ENCODE measurements around the gene S100A12. TPM values are rescaled to one million over a fixed set of nuclear protein-coding genes. Genes with fewer than 3 reads are reported as not detected.

The S100A12 gene
- total RNA-seq, 1 experiment from 2014 or later = not detected

DNA sequence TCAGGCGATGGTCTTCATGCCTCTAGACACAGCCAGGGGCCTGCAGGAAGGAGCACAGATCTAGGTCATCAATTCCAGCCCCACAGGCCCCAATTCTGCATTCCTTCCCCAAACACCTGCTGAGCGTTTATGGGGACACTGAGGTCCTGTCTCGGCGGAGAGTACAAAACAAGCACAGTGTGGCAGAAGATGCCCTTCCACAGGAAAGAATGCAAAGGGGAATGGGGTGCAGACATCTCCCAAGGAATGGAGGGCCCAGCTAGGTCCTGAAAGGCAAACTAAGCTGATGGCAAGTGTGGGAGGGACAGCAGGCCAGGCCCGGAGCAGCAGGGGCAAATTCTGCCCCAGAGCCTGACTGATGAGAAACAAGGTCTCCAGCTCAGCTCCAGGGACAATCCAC, 19.0 kb upstream of the S100A12 start:
- H3K4me3 Mint-ChIP-seq (ENCODE audit: unreplicated experiment) = no peak overlapping the region
- Histone ChIP-seq H3K27me3 (replicated peaks; ENCODE audit: control insufficient read depth, insufficient read depth, low read length) (no peaks in the 10 kb centered on the region), H3K4me3 (ENCODE audit: low read depth, low read length) (no peak overlapping the region), H3K4me1 (no peaks in the 10 kb centered on the region), H3K9me3 (no peaks in the 10 kb centered on the region), H3K36me3 (ENCODE audit: control insufficient read depth, insufficient read depth, low read length) (no peaks in the 10 kb centered on the region)
- H3K27me3 Mint-ChIP-seq (ENCODE audit: insufficient read depth, unreplicated experiment) = peaks cover 16% of the 10 kb centered on the region
- no peak overlapping the region for H3K27ac Mint-ChIP-seq (ENCODE audit: unreplicated experiment)
- H3K9me3 Mint-ChIP-seq (ENCODE audit: unreplicated experiment) = no peaks in the 10 kb centered on the region
- ChIA-PET POLR2A (no interaction called here), CTCF (no interaction called here)
- TF ChIP-seq, protein P1, sequence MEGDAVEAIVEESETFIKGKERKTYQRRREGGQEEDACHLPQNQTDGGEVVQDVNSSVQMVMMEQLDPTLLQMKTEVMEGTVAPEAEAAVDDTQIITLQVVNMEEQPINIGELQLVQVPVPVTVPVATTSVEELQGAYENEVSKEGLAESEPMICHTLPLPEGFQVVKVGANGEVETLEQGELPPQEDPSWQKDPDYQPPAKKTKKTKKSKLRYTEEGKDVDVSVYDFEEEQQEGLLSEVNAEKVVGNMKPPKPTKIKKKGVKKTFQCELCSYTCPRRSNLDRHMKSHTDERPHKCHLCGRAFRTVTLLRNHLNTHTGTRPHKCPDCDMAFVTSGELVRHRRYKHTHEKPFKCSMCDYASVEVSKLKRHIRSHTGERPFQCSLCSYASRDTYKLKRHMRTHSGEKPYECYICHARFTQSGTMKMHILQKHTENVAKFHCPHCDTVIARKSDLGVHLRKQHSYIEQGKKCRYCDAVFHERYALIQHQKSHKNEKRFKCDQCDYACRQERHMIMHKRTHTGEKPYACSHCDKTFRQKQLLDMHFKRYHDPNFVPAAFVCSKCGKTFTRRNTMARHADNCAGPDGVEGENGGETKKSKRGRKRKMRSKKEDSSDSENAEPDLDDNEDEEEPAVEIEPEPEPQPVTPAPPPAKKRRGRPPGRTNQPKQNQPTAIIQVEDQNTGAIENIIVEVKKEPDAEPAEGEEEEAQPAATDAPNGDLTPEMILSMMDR (IDR thresholded peaks at IDR 0.05; ENCODE audit: insufficient read depth in 1 of 2, low read depth in 1 of 2, low read length in 1 of 2, severe bottlenecking in 1 of 2, unreplicated experiment in 1 of 2) = no peak
- no peaks in the 10 kb centered on the region for H3K36me3 Mint-ChIP-seq (ENCODE audit: insufficient read depth, unreplicated experiment)
- no TSS peak for BruUV-seq (replicated peaks)
- peaks cover 4% of the 10 kb centered on the region for H3K4me1 Mint-ChIP-seq (ENCODE audit: low read depth, unreplicated experiment)
- intact Hi-C loops (cut with micrococcal nuclease; ENCODE audit: unreplicated experiment) = no loop called here
- no peak for DNase-seq

DNA sequence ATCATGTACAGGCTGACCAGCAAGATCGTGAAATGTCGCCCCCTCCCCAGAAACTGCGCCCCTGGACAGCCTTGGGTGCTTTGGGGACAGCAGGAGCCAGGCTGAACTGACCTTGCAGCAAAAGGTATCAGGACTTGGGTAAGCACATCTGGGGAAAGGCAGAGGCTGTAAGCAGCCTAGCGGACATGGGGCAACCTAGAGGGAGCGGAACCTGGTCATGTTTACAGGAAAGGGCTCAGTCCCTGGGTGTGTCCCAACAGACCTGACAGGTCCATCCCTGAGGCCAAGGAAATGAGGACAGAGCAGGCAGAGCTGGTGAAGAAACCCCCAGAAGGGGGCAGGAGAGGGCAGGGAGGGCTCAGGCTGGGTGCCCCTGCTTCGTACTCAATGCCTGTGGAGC, 18.5 kb upstream of the S100A12 start:
- H3K27ac Mint-ChIP-seq (ENCODE audit: unreplicated experiment) = no peak overlapping the region
- peaks cover 17% of the 10 kb centered on the region for H3K27me3 Mint-ChIP-seq (ENCODE audit: insufficient read depth, unreplicated experiment)
- H3K4me3 Mint-ChIP-seq (ENCODE audit: unreplicated experiment) = no peak overlapping the region
- no peaks in the 10 kb centered on the region for H3K9me3 ChIP-seq
- no peak overlapping the region for H3K4me3 ChIP-seq (ENCODE audit: low read depth, low read length)
- H3K9me3 Mint-ChIP-seq (ENCODE audit: unreplicated experiment) = no peaks in the 10 kb centered on the region
- no peaks in the 10 kb centered on the region for H3K4me1 ChIP-seq
- no peak for DNase-seq
- ChIA-PET CTCF (no interaction called here), POLR2A (no interaction called here)
- no peaks in the 10 kb centered on the region for H3K36me3 Mint-ChIP-seq (ENCODE audit: insufficient read depth, unreplicated experiment)
- no peaks in the 10 kb centered on the region for H3K27me3 ChIP-seq (replicated peaks; ENCODE audit: control insufficient read depth, insufficient read depth, low read length)
- H3K4me1 Mint-ChIP-seq (ENCODE audit: low read depth, unreplicated experiment) = peaks cover 4% of the 10 kb centered on the region
- no peaks in the 10 kb centered on the region for H3K36me3 ChIP-seq (ENCODE audit: control insufficient read depth, insufficient read depth, low read length)
- BruUV-seq (replicated peaks) = no TSS peak
- intact Hi-C loops (cut with micrococcal nuclease; ENCODE audit: unreplicated experiment) = no loop called here
- TF ChIP-seq, protein P1 (IDR thresholded peaks at IDR 0.05; ENCODE audit: insufficient read depth in 1 of 2, low read depth in 1 of 2, low read length in 1 of 2, severe bottlenecking in 1 of 2, unreplicated experiment in 1 of 2) = no peak

DNA sequence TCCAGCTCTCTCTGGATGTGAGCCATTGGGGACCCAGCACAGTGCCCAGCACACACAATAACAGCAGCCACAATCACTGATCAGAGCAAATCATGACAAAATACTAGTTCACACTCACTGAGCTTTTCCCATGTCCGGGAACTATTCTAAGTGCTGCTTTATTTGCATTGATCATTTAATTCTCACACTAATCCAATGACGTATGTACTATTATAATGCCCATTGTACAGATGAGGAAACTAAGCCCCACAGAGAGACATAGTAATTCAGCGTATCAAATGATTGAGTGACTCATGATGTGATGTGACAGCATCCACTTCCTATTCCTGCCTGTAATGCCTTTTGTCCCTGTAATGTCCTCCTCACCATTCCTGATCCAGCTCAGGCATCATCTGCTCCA, 17.4 kb upstream of the S100A12 start:
- ChIA-PET CTCF (no interaction called here), POLR2A (no interaction called here)
- no peaks in the 10 kb centered on the region for H3K27me3 ChIP-seq (replicated peaks; ENCODE audit: control insufficient read depth, insufficient read depth, low read length)
- H3K4me1 ChIP-seq = no peaks in the 10 kb centered on the region
- H3K9me3 ChIP-seq = no peaks in the 10 kb centered on the region
- BruUV-seq (replicated peaks) = no TSS peak
- no peak overlapping the region for H3K27ac Mint-ChIP-seq (ENCODE audit: unreplicated experiment)
- no peak overlapping the region for H3K4me3 Mint-ChIP-seq (ENCODE audit: unreplicated experiment)
- H3K4me3 ChIP-seq (ENCODE audit: low read depth, low read length) = no peak overlapping the region
- TF ChIP-seq, protein P1 (IDR thresholded peaks at IDR 0.05; ENCODE audit: insufficient read depth in 1 of 2, low read depth in 1 of 2, low read length in 1 of 2, severe bottlenecking in 1 of 2, unreplicated experiment in 1 of 2) = no peak
- no peaks in the 10 kb centered on the region for H3K36me3 ChIP-seq (ENCODE audit: control insufficient read depth, insufficient read depth, low read length)
- H3K27me3 Mint-ChIP-seq (ENCODE audit: insufficient read depth, unreplicated experiment) = peaks cover 20% of the 10 kb centered on the region
- no peaks in the 10 kb centered on the region for H3K36me3 Mint-ChIP-seq (ENCODE audit: insufficient read depth, unreplicated experiment)
- H3K4me1 Mint-ChIP-seq (ENCODE audit: low read depth, unreplicated experiment) = peaks cover 4% of the 10 kb centered on the region
- DNase-seq = no peak
- H3K9me3 Mint-ChIP-seq (ENCODE audit: unreplicated experiment) = no peaks in the 10 kb centered on the region
- intact Hi-C loops (cut with micrococcal nuclease; ENCODE audit: unreplicated experiment) = no loop called here

Data from Caco-2 (cell line).